Uterus (tissue), 2 donors: ENCODE results near the gene EPS8L2.

Source experiments
- POLR2A ChIP-seq, 2 donors: fragments of 450-650 bp; IDR thresholded peaks; one replicate each; pipeline ENCODE4 v1.6.1; 2016; ENCODE audit warnings: antibody characterized with exemption in 2 of 2, mild to moderate bottlenecking in 1 of 2, moderate library complexity in 1 of 2
- TF ChIP-seq, protein P1 (sequence below), 4 experiments: fragments of 200-600 bp in 2 of 4; fragments of 450-650 bp in 2 of 4; sonication (generic) in 2 of 4; IDR thresholded peaks; one replicate each; pipeline ENCODE4 v1.5.1; 2016 to 2019; ENCODE audit warnings: antibody characterized with exemption in 4 of 4, mild to moderate bottlenecking in 2 of 4, moderate library complexity in 1 of 4

DNA sequence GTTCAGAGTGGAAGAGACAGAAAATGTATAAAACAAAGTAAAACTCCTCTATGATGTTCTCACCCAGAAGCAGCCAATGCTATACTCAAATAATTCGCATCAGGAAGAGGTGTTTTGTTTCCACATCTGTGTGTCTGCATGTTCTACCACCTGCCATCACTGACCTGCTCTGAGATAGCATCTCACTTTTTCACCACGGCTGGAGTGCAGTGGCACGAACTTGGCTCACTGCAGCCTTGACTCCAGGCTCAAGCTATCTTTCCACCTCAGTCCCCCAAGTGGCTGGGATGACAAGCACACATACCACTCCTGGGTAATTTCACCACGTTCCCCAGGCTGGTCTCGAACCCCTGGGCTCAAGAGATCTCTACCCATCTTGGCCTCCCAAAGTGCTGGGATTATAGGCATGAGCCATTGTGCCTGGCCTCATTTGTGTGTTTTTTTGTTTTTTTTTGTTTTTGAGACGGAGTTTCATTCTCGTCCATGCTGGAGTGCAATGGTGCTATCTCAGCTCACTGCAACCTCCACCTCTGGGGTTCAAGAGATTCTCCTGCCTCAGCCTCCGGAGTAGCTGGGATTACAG, 55.6 kb downstream of the EPS8L2 start:
- no peak for TF ChIP-seq POLR2A (IDR thresholded peaks at IDR 0.05)
- TF ChIP-seq, protein P1, sequence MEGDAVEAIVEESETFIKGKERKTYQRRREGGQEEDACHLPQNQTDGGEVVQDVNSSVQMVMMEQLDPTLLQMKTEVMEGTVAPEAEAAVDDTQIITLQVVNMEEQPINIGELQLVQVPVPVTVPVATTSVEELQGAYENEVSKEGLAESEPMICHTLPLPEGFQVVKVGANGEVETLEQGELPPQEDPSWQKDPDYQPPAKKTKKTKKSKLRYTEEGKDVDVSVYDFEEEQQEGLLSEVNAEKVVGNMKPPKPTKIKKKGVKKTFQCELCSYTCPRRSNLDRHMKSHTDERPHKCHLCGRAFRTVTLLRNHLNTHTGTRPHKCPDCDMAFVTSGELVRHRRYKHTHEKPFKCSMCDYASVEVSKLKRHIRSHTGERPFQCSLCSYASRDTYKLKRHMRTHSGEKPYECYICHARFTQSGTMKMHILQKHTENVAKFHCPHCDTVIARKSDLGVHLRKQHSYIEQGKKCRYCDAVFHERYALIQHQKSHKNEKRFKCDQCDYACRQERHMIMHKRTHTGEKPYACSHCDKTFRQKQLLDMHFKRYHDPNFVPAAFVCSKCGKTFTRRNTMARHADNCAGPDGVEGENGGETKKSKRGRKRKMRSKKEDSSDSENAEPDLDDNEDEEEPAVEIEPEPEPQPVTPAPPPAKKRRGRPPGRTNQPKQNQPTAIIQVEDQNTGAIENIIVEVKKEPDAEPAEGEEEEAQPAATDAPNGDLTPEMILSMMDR (IDR thresholded peaks at IDR 0.05): no peak
